SK-N-MC (cell line): Measurements from ENCODE around the gene ZNF268.

Experiments used
- EZH2 ChIP-seq: fragments of 200-600 bp; sonication (generic); IDR thresholded peaks from one replicate; pipeline ENCODE4 v1.6.1; 2017; ENCODE audit warnings: antibody characterized with exemption
- POLR2AphosphoS5 ChIP-seq: IDR thresholded peaks from 2 replicates; pipeline ENCODE4 v1.6.1; 2012; ENCODE audit warnings: mild to moderate bottlenecking, low read depth, low read length, borderline replicate concordance

DNA sequence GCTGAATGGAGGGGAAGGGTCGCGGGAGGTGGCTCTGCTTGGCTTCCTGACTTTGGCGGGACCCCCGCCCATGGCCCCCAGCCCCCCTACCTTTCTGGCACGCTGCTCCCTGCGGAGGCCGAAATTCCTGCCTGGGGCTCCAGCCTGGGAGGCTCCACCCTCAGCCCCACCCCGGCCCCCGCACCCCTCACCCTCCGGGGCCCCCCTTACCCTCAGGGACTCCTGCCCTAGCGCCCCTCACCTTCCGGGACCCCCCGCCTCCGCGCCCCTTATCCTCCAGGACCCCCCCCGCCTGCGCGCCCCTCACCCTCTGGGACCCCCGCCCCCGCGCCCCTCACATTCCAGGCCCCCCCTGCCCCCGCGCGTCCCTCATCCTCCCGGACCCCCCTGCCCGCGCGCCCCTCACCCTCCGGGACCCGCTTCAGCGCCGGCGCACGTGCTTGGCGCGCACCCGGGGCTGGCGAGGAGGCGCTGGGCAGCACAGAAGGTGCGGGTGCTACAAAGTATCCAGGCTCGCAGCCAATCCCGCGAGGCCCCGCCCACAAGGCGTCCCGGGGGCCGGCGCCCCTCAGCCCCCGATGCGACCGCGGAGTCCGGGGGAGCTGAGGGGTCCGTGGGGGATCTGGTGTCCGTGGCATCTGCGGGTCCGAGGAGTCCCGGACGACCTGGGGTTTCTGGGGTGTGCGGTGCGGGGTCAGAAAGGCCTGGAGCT, 54.3 kb downstream of the ZNF268 start, which contains the start of gene ANHX:
- TF ChIP-seq EZH2, result no peak
- TF ChIP-seq POLR2AphosphoS5, result no peak
